ENCODE measurements around the gene ADGRG3.

Gene ADGRG3

GRCh38 chr16:57646388-57647039 is 21.6 kb upstream of the ADGRG3 start:
- DNase-seq (ENCODE audit: low spot score) = no peak

DNA sequence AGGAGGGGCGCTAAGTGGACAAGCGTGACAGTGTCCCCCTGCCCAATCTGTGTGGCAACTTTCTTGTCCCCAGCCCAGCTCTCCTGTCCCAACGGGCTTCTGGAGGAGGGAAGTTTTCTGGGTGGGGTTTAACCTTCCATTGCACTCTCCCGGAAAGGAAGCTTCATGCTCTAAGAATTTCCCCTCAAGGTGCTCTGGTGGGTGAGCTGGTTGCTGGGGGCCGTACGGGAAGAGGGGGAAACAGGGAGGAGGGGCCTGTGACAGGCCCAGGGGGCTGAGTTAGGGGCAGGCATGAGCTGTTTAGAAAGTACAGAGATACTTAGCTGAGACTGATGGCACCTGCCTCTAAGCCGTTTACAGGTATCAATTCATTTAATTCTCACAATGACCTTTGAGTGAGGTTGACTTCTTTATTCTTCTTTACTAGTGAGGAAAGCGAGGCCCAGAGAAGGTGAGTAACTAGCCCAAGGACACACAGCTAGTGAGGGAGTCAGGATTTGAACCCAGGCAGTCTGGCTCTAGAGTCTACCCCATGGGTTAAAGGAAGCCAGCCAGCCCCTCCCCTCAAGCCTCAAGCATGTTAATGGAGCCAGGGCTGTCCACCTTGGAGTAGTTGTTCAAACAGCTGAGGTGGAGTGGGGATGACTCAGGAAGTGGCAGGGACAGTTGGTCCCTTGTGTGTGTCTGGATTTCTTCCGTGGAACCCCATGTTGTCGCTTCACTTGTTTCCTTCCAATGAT is 20.8 kb upstream of the ADGRG3 start:
- DNase-seq (ENCODE audit: low spot score) = no peak

DNA sequence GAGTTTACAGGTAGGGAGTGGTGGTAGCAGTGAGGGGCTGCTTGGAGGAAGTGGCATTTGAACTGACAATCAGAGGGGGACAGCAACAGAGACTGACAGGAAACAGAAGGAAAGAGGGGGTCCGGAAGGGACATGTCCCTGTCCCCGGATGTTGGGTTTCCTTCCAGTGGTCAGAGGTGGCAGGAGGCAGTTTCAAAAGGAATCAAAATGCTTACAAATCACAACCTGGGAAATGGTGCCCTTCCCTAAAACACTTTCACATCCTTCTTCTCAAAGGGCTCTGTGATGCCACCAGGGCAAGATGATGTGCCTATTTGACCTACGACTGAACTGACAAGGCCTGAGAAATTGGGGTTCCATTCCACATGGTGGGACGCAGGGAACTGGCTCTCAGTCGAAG is 20.0 kb upstream of the ADGRG3 start:
- no peak for DNase-seq (ENCODE audit: low spot score)

DNA sequence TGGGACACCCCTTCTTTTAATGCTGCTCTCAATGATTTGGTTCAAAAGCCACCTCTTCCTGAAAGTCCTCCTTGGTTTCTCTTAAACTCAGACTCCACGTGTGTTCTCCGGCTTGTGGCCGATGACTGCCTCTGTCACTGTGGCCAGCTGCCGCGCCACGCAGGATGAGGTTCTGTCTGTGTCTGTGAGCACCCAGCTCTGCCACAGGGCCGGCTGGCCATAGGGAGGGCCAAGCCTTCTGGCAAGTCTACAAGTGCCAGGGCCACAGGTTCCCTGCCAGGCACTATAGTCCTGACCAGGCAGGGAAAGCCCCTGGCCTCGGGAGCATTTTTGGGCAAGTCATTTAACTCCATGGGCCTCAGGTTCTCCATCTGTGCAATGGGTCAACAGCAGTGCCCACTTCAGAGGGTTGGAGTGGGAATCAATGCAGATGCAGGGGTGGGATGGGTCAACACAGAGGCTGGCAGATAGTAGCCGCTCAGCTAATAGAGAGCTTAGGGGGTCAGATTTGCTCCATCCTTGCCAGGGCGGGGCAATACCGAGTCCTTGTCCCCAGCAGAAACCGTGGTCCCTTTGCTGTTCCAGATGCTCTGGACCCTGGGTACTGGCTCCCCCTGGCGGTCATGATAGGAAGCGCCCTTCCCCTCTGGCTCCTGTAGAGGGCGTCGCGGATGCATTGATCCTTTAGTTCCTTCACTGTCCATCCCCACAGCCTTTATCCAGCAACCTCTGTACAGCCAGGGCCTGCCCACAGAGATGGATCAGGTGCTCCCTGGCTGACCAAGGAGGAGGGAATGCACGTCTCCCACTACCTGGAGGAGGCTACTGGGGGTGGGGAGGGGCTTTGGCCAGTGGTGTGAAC is 19.3 kb upstream of the ADGRG3 start:
- DNase-seq (ENCODE audit: low spot score) = peak; percentile 94

- DNase-seq (ENCODE audit: low spot score) = no peak
These were observed 18.7 kb upstream of the ADGRG3 start for GRCh38 chr16:57649443-57649751.

- no peak for DNase-seq (ENCODE audit: low spot score)
These were observed 18.3 kb upstream of the ADGRG3 start for GRCh38 chr16:57649846-57650245.

GRCh38 chr16:57651344-57652333 is 16.5 kb upstream of the ADGRG3 start:
- no peak for DNase-seq (ENCODE audit: low spot score)

GRCh38 chr16:57652695-57653471 is 15.2 kb upstream of the ADGRG3 start:
- DNase-seq (ENCODE audit: low spot score) = no peak

DNA sequence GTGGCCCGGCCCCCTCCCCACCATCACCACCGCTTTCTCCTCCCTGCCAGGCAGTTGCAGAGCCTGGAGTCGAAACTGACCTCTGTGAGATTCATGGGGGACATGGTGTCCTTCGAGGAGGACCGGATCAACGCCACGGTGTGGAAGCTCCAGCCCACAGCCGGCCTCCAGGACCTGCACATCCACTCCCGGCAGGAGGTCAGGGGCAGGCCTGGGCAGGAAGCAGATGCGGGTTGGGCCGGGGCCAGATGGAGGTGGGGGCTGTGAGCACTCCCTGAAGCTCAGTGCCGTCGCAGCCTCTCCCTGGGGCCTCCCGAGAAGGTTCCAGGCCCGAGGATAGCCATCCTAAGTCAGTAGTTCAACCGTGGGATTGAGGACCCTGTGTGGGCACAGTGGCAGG is 14.2 kb upstream of the ADGRG3 start:
- DNase-seq (ENCODE audit: low spot score) = no peak

- no peak for DNase-seq (ENCODE audit: low spot score)
These were observed 11.7 kb upstream of the ADGRG3 start for GRCh38 chr16:57656342-57656955.

- DNase-seq (ENCODE audit: low spot score) = no peak
These were observed 10.9 kb upstream of the ADGRG3 start for GRCh38 chr16:57657228-57657627.

DNA sequence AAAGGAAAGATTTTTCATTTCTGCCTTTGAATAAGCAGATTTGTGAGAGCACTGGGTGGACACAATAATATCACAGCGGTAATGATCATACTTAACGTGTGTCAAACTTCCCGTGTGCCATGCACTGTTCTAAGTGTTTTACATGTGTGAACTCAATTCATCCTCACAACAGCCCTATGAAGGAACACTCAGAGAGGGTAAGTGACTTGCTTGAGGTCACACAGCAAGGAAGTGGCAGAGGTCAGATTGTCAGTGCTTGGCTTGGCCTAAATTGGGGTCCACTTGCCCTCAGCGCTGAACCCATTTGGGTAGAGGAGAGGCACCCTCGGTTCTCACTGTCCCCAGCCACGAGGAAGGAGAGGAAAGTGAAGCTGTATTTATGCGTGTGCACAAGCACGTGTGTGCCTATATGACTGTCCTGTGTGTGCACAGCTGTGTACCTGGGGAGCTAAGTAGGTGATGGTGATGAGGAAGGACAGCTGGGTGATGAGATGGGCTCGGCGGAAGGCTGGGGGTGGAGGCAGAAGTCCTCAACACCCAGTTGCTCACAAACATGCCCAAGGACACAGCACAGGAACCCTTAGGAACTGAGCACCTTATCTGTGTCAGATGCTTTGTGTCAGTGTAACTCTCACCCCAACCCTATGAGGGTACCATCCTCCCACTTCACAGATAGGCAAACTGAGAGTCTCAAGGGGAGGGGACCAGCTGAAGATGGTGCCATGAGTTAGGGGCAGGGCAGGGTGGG is 9.8 kb upstream of the ADGRG3 start:
- DNase-seq (ENCODE audit: low spot score) = no peak

DNA sequence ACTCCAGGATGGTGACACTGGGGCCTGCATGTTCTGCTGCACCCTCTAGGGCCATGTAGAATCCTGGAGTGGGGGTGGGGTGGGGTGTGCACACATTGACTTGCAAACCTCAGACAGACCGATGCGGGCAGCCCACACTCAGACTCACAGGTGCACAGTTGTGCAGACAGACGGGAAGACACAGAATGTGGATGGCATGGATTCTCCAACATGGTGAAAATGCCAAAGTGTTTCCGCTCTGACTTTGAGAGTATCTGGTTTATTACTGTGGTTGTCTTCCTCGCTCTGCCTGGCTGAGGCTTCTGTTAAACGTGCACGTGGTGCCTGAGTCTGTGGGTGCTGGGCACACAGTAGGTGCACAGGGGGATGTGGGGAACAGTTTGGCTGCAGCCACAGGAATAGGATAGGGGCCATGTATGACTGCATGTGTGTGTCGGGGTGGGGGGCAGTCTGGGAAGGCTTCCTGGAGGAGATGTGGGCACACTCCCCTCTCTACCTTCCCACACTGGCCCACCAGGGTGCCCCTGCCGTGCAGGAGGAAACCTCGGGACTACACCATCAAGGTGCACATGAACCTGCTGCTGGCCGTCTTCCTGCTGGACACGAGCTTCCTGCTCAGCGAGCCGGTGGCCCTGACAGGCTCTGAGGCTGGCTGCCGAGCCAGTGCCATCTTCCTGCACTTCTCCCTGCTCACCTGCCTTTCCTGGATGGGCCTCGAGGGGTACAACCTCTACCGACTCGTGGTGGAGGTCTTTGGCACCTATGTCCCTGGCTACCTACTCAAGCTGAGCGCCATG is 9.0 kb upstream of the ADGRG3 start:
- DNase-seq (ENCODE audit: low spot score) = no peak

DNA sequence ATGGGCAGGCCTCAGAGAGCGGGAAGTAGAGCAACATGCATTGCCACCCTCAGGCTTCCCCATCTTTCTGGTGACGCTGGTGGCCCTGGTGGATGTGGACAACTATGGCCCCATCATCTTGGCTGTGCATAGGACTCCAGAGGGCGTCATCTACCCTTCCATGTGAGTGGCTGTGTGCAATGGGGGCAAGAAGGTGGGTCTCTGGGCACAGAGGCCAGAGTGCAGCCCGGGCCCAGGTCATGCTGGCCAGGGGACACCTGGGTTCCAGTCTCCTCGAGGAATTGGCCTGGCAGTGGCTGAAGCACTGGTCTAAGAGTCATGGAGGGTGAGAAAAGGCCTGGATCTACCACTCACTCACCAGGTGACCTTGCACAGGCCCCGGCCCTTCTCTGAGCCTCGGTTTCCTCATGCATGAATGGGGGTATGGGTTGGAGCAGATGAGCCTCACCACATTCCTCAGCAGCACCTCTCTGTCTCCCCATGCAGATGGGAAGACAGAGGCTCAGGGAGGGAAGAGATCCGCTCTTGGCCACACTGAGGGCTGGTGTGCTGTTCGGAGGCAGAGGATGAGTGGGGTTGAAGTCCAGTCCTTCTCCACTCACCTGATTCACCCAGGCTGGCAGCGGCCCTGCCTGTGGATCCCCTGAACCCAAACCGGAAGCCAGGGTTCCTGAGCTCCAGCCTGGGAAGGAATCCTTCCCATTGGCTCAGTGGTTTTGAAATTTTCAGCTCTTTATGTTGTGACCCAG is 7.2 kb upstream of the ADGRG3 start:
- DNase-seq (ENCODE audit: low spot score) = no peak

DNA sequence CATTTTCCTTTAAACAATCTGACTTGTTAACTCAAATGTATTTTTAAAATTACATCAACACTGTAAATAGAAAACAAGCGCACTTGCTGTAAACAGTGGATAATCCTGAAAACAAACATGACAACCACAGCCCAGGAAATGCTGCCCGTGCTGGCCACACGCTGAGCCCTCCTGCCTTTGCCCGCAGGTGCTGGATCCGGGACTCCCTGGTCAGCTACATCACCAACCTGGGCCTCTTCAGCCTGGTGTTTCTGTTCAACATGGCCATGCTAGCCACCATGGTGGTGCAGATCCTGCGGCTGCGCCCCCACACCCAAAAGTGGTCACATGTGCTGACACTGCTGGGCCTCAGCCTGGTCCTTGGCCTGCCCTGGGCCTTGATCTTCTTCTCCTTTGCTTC is 6.6 kb upstream of the ADGRG3 start:
- no peak for DNase-seq (ENCODE audit: low spot score)

- DNase-seq (ENCODE audit: low spot score) = no peak
These were observed 5.9 kb upstream of the ADGRG3 start for GRCh38 chr16:57661936-57662906.

- DNase-seq (ENCODE audit: low spot score) = no peak
These were observed 4.7 kb upstream of the ADGRG3 start for GRCh38 chr16:57663436-57663835.

Measured in GM03348 (cell line).